Psoas muscle (tissue), 8 donors: ENCODE results near the gene PDAP1. TPM values are rescaled to one million over a fixed set of nuclear protein-coding genes. Genes with fewer than 3 reads are reported as not detected.

ENCODE experiments used
- ATAC-seq, 4 donors: fragments of 200-7000 bp; cut with Tn5 transposase; one replicate each; pipeline ENCODE4 v1.9.1; 2020; ENCODE audit warnings: moderate library complexity in 3 of 4, mild to moderate bottlenecking in 2 of 4
- DNase-seq, 2 donors: peaks; one replicate each; pipeline ENCODE4 v3.0.0-alpha.2; 2020
- H3K27ac ChIP-seq: fragments of 200-600 bp; one replicate; pipeline ENCODE4 v1.8.0; 2022
- H3K27me3 ChIP-seq, 3 donors: fragments of 200-600 bp in 1 of 3; one replicate each; pipeline versions ENCODE4 v1.6.1 to v1.8.0; 2013 to 2022; ENCODE audit warnings: low read length in 2 of 3, mild to moderate bottlenecking in 2 of 3, moderate library complexity in 1 of 3; ENCODE audit not compliant: insufficient read depth in 3 of 3
- H3K36me3 ChIP-seq, 2 donors: fragments of 200-600 bp in 1 of 2; one replicate each; pipeline versions ENCODE4 v1.6.1 to v1.8.0; 2013 to 2022; ENCODE audit warnings: low read depth in 1 of 2, mild to moderate bottlenecking in 1 of 2, moderate library complexity in 1 of 2; ENCODE audit not compliant: insufficient read depth in 1 of 2
- H3K4me1 ChIP-seq: fragments of 200-600 bp; one replicate; pipeline ENCODE4 v1.8.0; 2022
- H3K4me3 ChIP-seq: fragments of 200-600 bp; one replicate; pipeline ENCODE4 v1.8.0; 2022; ENCODE audit warnings: mild to moderate bottlenecking
- H3K9me3 ChIP-seq: fragments of 200-600 bp; one replicate; pipeline ENCODE4 v1.8.0; 2022
- CTCF ChIP-seq: fragments of 200-600 bp; IDR thresholded peaks from one replicate; pipeline ENCODE4 v1.8.0; 2022; ENCODE audit warnings: antibody characterized with exemption
- WGBS, 3 donors: extraction: QIAGEN DNeasy Blood & Tissue Kit; methylation state at CpG; one replicate each; pipeline versions ENCODE4 v1.1.6 to v1.1.7; 2013; 5-methylcytosine and 5-hydroxymethylcytosine counted together
- intact Hi-C, 2 donors: fragments of 100-400 bp; cut with DNase I; formaldehyde crosslinking; loops; one replicate each; pipeline versions ENCODE4 v1.11.0 to v1.14.2; 2022
- polyA plus RNA-seq, 3 donors: library from polyadenylated mRNA; stranded (reverse); fragments of 200-250 nt; gene quantifications; one replicate each; pipeline ENCODE4 v1.2.3, GENCODE V29; 2013
- total RNA-seq, 4 donors: library from RNA; stranded (reverse); fragmentation: NEBNext Ultra II Directional in 2 of 4; extraction: Animal tissue kit (Norgen Biotek cat#: 25700) in 2 of 4; gene quantifications; one replicate each; pipeline versions ENCODE4 v1.2.1 to v1.2.4, GENCODE V29; 2021 to 2023
- donor health status: healthy with polysubstance abuse.
- donor health status: DM: no; HTN: no; CAD: no; lungs with moderate emphysema.
- donor health status: Bipolar disorder and iron deficiency.
- donor health status: healthy.
- donor health status: DM: yes; HTN: yes; CAD: no.
- donor health status: DM: no; HTN: no; CAD: no.
- donor health status: DM: no; HTN: no; CAD: no.
- donor health status: DM: yes; HTN: yes; CAD: no.

Gene PDAP1
- total and polyA plus RNA-seq, 7 donors = 131 to 437 (median 174) TPM

- peaks cover 29% of the 10 kb centered on the region for H3K4me1 ChIP-seq
- peaks cover 5 to 55% of the 10 kb centered on the region in 2 donors for H3K36me3 ChIP-seq
- peak overlapping the region; percentile 88 for H3K27ac ChIP-seq
- 0 to 1% (median 0%) methylated on average over 28 of the region's 28 CpGs for WGBS, 3 donors
- ATAC-seq (peak; percentile 65 to 78 (median 70)), DNase-seq (peak; percentile 78 to 87)
- intact Hi-C loops = no loop called here
- no peaks in the 10 kb centered on the region for H3K27me3 ChIP-seq
- H3K9me3 ChIP-seq = no peaks in the 10 kb centered on the region
- TF ChIP-seq CTCF = no peak
- peak overlapping the region; percentile 95 for H3K4me3 ChIP-seq
Observed at GRCh38 chr7:99407872-99408378, 472 bp downstream of the PDAP1 start.

- intact Hi-C loops = no loop called here
- H3K4me3 ChIP-seq = peak overlapping the region; percentile 95
- 49 to 85% (median 53%) methylated on average over 1 of the region's 1 CpG for WGBS, 3 donors
- H3K27me3 ChIP-seq = no peaks in the 10 kb centered on the region
- H3K36me3 ChIP-seq = peaks cover 5 to 55% of the 10 kb centered on the region in 2 donors
- peak overlapping the region; percentile 88 for H3K27ac ChIP-seq
- no peak for DNase-seq
- TF ChIP-seq CTCF = no peak
- no peaks in the 10 kb centered on the region for H3K9me3 ChIP-seq
- ATAC-seq = no peak
- H3K4me1 ChIP-seq = peaks cover 29% of the 10 kb centered on the region
Observed at GRCh38 chr7:99406557-99406956, 1.8 kb downstream of the PDAP1 start.

GRCh38 chr7:99404977-99405320 lies 3.4 kb downstream of the PDAP1 start:
- intact Hi-C loops = no loop called here
- ATAC-seq (no peak), DNase-seq (no peak)
- no peak for TF ChIP-seq CTCF
- Histone ChIP-seq H3K4me1 (peaks cover 26% of the 10 kb centered on the region), H3K4me3 (no peak overlapping the region), H3K27me3 (no peaks in the 10 kb centered on the region), H3K27ac (no peak overlapping the region), H3K9me3 (no peaks in the 10 kb centered on the region), H3K36me3 (peaks cover 8 to 55% of the 10 kb centered on the region in 2 donors)
- 90 to 94% (median 93%) methylated on average over 9 to 10 of the region's 10 CpGs for WGBS, 3 donors

GRCh38 chr7:99404235-99404976 lies 4.0 kb downstream of the PDAP1 start:
- WGBS, 3 donors = 66 to 73% (median 71%) methylated on average over 17 to 18 of the region's 18 CpGs
- Histone ChIP-seq H3K4me3 (no peak overlapping the region), H3K4me1 (peaks cover 23% of the 10 kb centered on the region), H3K9me3 (no peaks in the 10 kb centered on the region), H3K27me3 (no peaks in the 10 kb centered on the region), H3K27ac (no peak overlapping the region), H3K36me3 (peaks cover 11 to 59% of the 10 kb centered on the region in 2 donors)
- ATAC-seq (no peak), DNase-seq (no peak)
- intact Hi-C loops = no loop called here
- no peak for TF ChIP-seq CTCF
